ENCODE measurements around the gene RHOA.
"Not testable (repeated sequence)": the region's sequence is repeated elsewhere in the genome, so short reads cannot be mapped to it uniquely, and the experiment has no call there.

The RHOA gene

GRCh38 chr3:49352890-49353421, 58.8 kb downstream of the RHOA start:
- no peak for DNase-seq

DNA sequence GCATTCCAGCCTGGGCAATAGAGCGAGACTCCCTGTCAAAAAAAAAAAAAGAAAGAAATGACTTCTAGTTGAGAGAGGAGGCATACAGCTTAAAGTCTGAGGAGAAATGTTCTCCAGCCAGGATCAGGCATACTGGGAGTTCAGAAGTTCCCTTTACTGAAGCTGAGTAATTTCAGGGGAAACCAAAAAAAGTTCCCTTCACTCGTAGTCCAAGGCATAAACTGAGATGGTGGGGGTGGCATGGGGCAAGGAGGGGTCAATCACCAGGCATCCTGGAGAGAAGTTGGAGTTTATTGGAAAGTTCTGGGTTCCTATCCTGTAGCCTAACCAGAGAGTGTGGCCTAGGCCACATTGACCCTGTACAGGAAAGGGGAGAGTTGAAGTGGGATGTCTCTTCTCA, 59.5 kb downstream of the RHOA start:
- Histone ChIP-seq H3K9me3 (no peaks in the 10 kb centered on the region), H3K4me1 (no peaks in the 10 kb centered on the region), H3K36me3 (peaks cover 7% of the 10 kb centered on the region), H3K27me3 (no peaks in the 10 kb centered on the region), H3K4me3 (ENCODE audit: low read depth, low read length) (no peak overlapping the region)
- DNase-seq = no peak
- TF ChIP-seq CTCF (IDR thresholded peaks at IDR 0.05; ENCODE audit: low read depth, low read length) = no peak

More at GRCh38 chr3:49352890-49353421, 58.8 kb downstream of the RHOA start:
- no peaks in the 10 kb centered on the region for H3K4me1 ChIP-seq
- H3K36me3 ChIP-seq = peaks cover 7% of the 10 kb centered on the region
- no peaks in the 10 kb centered on the region for H3K27me3 ChIP-seq
- no peaks in the 10 kb centered on the region for H3K9me3 ChIP-seq
- no peak for TF ChIP-seq CTCF (IDR thresholded peaks at IDR 0.05; ENCODE audit: low read depth, low read length)
- H3K4me3 ChIP-seq (ENCODE audit: low read depth, low read length) = no peak overlapping the region

DNA sequence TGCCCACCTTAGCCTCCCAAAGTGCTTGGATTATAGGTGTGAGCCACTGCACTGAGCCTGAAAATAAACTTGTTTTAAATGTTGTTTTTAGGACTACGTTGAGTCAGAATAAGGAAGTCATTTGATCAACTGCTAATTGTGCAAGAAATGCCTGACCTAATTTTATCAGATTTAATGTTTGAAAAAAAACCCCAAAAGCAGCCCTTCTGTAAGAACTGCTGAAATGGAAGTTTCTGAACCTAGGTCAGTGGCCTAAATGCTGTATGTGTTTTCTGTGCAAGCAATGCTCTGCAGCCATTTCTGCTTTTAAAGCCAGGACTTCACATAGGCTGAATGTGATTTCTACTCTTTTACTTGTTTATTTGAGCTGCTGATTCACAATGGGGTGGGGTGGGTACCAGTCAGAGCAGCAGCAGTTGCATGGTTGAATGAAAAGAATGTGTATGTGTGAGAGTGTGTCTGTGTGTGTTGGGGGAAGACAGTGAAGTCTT, 60.2 kb downstream of the RHOA start:
- Histone ChIP-seq H3K4me1 (no peaks in the 10 kb centered on the region), H3K27me3 (no peaks in the 10 kb centered on the region), H3K4me3 (ENCODE audit: low read depth, low read length) (no peak overlapping the region), H3K9me3 (no peaks in the 10 kb centered on the region), H3K36me3 (peaks cover 5% of the 10 kb centered on the region)
- TF ChIP-seq CTCF (IDR thresholded peaks at IDR 0.05; ENCODE audit: low read depth, low read length) = no peak
- no peak for DNase-seq

DNA sequence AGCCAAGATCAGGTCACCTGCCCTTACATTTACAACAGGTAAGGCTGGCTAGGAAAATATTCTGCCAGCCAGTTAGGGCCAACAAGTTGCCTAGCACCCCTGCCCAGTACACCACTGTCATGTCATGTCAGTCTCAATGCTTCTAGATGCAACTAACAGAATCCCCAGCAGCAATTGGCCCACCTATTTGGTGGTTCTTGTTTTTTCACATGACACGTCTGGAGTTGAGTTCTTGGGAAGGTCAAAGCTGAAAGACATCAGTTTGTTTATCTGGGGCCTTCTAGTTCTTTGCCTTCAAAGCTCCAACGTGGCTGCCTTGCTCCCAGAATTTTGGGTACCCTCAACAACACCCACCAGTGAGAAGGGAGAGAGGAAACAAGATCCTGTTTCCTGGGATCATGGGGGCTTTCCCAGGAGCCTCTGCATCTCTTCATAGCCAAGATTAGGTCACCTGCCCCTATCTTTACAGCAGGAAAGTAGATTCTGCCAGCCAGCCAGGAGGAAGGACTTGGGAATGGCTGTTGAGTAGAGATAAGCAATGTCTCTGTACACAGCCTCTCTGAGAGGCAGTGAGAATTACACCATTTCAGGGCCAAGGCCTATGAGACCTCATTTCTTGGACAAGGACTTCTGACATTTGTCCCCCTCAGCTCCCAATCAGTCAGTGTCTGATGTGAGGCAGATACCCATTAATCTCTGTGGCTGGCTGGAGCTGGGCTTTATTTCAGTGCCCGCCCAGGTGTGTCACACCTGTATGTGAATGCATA, 62.2 kb downstream of the RHOA start:
- no peaks in the 10 kb centered on the region for H3K36me3 ChIP-seq
- H3K4me3 ChIP-seq (ENCODE audit: low read depth, low read length) = no peak overlapping the region
- H3K4me1 ChIP-seq = no peaks in the 10 kb centered on the region
- no peaks in the 10 kb centered on the region for H3K9me3 ChIP-seq
- no peak for DNase-seq
- no peaks in the 10 kb centered on the region for H3K27me3 ChIP-seq
- no peak for TF ChIP-seq CTCF (IDR thresholded peaks at IDR 0.05; ENCODE audit: low read depth, low read length)

- not testable (repeated sequence) for H3K4me1 ChIP-seq; DNase-seq; H3K9me3 ChIP-seq; H3K36me3 ChIP-seq; H3K27me3 ChIP-seq; H3K4me3 ChIP-seq (ENCODE audit: low read depth, low read length)
These were observed 63.4 kb downstream of the RHOA start for GRCh38 chr3:49348361-49348760.

GRCh38 chr3:49346797-49347251, 65.0 kb downstream of the RHOA start:
- H3K4me3 ChIP-seq (ENCODE audit: low read depth, low read length) = no peak overlapping the region
- no peaks in the 10 kb centered on the region for H3K27me3 ChIP-seq
- DNase-seq = no peak
- H3K9me3 ChIP-seq = no peaks in the 10 kb centered on the region
- H3K4me1 ChIP-seq = no peaks in the 10 kb centered on the region
- H3K36me3 ChIP-seq = no peaks in the 10 kb centered on the region
- no peak for TF ChIP-seq CTCF (IDR thresholded peaks at IDR 0.05; ENCODE audit: low read depth, low read length)

Data from BE2C (cell line).